Spinal cord (tissue), 10 donors: Measurements from ENCODE around the gene SIGLEC11. TPM values are rescaled to one million over a fixed set of nuclear protein-coding genes. Genes with fewer than 3 reads are reported as not detected.
A peak's percentile ranks its signal among the peaks of the same experiment; 100 is the strongest.

Source experiments
- DNase-seq, 6 donors: peaks; one replicate each; pipeline versions ENCODE4 v3.0.0 to v3.0.0-alpha.2; 2013 to 2015; ENCODE audit warnings: low spot score in 6 of 6, low read depth in 4 of 6
- H3K27ac ChIP-seq: one replicate; pipeline ENCODE4 v1.5.1; 2013; ENCODE audit warnings: low read depth, low read length, control low read depth
- H3K27me3 ChIP-seq: one replicate; pipeline ENCODE4 v1.6.1; 2013; ENCODE audit warnings: low read length; ENCODE audit not compliant: control insufficient read depth, insufficient read depth
- H3K36me3 ChIP-seq: one replicate; pipeline ENCODE4 v1.6.1; 2013; ENCODE audit warnings: low read length; ENCODE audit not compliant: control insufficient read depth, insufficient read depth
- H3K4me1 ChIP-seq: one replicate; pipeline ENCODE4 v1.6.1; 2013; ENCODE audit warnings: low read length; ENCODE audit not compliant: control insufficient read depth, insufficient read depth
- H3K4me3 ChIP-seq: one replicate; pipeline ENCODE4 v1.5.1; 2013; ENCODE audit warnings: low read depth, low read length, control low read depth
- H3K9me3 ChIP-seq: one replicate; pipeline ENCODE4 v1.6.1; 2013; ENCODE audit warnings: low read length; ENCODE audit not compliant: control insufficient read depth, insufficient read depth
- WGBS: methylation state at CpG from one replicate; pipeline ENCODE4 v1.1.5; 2013; ENCODE audit warnings: missing lambda C conversion rate; ENCODE audit not compliant: insufficient coverage; 5-methylcytosine and 5-hydroxymethylcytosine counted together
- polyA plus RNA-seq, 2 donors: library from polyadenylated mRNA; unstranded; fragments of 120-200 nt; gene quantifications; one replicate each; pipeline ENCODE4 v1.2.1, GENCODE V29; 2013; ENCODE audit not compliant: insufficient read length in 2 of 2
- total RNA-seq, 2 donors: library from RNA; depleted of rRNA in 1 of 2; stranded (reverse); fragments of 120-200 nt in 1 of 2; fragments of >200 nt in 1 of 2; gene quantifications; one replicate each; pipeline versions ENCODE4 v1.2.3 to v1.2.4, GENCODE V29; 2013 to 2014
- donor health status: healthy.

SIGLEC11 gene
- total and polyA plus RNA-seq, 4 donors = 0.52 to 1.7 (median 0.86) TPM

DNA sequence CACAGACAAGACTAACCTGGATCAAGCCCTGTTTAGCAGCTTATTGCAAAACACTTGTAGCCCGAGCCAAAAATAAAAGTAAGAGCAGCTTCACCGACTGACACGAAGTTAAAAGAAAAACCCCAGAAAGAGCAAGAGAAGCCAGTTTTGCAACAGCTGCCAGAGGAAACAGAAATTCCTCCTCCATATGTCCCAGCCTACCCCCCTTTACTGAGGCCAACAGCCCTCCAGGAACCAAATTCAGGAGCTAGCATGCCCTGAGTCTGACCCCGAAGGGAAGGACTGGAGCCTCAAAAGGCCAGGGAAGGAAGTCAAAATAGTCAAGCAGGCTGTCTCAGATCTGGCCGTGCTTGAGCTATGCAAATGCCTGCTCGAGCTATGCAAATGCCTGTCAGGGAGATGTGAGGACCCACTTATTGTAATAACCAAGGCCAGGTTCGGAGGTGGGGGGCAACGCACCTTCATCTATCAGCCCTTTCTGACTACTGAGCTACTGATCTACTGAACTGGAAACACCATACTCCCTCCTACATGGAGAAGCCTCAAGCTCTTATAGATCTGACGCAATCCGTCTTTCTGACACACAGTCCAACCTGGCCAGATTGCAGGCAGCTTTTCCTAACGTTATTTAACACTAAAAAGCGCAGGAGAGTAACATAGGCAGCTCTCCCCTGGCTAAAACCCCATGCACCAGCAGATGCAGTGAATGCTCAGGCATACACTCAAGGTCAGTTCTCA lies 6.7 kb downstream of the SIGLEC11 start:
- Histone ChIP-seq H3K27ac (peak overlapping the region; percentile 52), H3K36me3 (no peaks in the 10 kb centered on the region), H3K4me1 (peaks cover 17% of the 10 kb centered on the region), H3K4me3 (no peak overlapping the region), H3K9me3 (no peaks in the 10 kb centered on the region), H3K27me3 (no peaks in the 10 kb centered on the region)
- WGBS = 46% methylated on average over 12 of the region's 12 CpGs
- peak in 2 of 6 donors; percentile 9 to 43 for DNase-seq

- H3K27me3 ChIP-seq = no peaks in the 10 kb centered on the region
- 59% methylated on average over 2 of the region's 7 CpGs for WGBS
- H3K9me3 ChIP-seq = no peaks in the 10 kb centered on the region
- no peak overlapping the region for H3K4me3 ChIP-seq
- peak overlapping the region; percentile 27 for H3K27ac ChIP-seq
- H3K36me3 ChIP-seq = no peaks in the 10 kb centered on the region
- no peak for DNase-seq
- peaks cover 17% of the 10 kb centered on the region for H3K4me1 ChIP-seq
Observed at GRCh38 chr19:49953416-49953815, 7.6 kb downstream of the SIGLEC11 start.

- H3K9me3 ChIP-seq = no peaks in the 10 kb centered on the region
- no peaks in the 10 kb centered on the region for H3K36me3 ChIP-seq
- peak overlapping the region; percentile 27 for H3K27ac ChIP-seq
- H3K4me1 ChIP-seq = peaks cover 17% of the 10 kb centered on the region
- 72% methylated on average over 13 of the region's 13 CpGs for WGBS
- H3K27me3 ChIP-seq = no peaks in the 10 kb centered on the region
- H3K4me3 ChIP-seq = no peak overlapping the region
- DNase-seq = no peak
Observed at GRCh38 chr19:49952906-49953305, 8.1 kb downstream of the SIGLEC11 start.

- Histone ChIP-seq H3K27ac (no peak overlapping the region), H3K27me3 (no peaks in the 10 kb centered on the region), H3K4me3 (no peak overlapping the region), H3K9me3 (no peaks in the 10 kb centered on the region), H3K36me3 (no peaks in the 10 kb centered on the region), H3K4me1 (peaks cover 17% of the 10 kb centered on the region)
- no peak for DNase-seq
Observed at GRCh38 chr19:49952479-49952836, 8.5 kb downstream of the SIGLEC11 start.

DNA sequence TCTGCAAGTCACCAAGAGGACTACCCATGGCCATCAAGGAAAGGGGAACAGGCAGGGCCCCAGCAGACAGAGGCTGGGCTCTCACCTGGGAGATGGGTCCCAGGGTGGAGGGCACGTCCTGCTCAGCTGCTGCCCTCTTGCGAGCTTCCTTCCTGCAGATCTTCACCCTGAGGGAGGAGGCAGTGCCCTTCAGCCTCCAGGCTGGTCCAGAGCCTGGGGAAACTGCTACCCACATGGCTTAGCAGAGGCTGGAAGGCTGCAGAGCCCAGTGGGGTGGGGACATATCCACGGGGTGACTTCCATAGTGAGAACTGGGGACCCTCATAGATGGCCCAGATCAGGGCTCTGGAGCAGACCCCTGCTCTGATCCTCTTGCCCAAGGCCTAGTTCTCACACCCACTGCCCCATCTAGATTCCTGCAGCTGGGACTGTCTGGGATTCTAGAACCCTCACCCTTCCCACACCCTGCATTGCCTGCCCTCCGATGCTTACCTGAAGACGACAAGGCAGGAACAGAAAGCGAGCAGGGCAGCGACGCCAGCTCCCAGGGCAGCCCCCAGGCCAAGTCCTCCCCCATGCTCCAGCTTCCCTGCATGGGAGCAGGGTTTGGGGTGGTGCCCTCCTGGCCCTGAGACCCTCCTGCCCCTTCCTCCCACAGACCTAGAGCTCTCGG lies 9.0 kb downstream of the SIGLEC11 start:
- DNase-seq = no peak
- Histone ChIP-seq H3K9me3 (no peaks in the 10 kb centered on the region), H3K4me3 (no peak overlapping the region), H3K4me1 (peaks cover 17% of the 10 kb centered on the region), H3K27me3 (no peaks in the 10 kb centered on the region), H3K36me3 (no peaks in the 10 kb centered on the region), H3K27ac (no peak overlapping the region)
- WGBS = 86% methylated on average over 8 of the region's 9 CpGs

- peaks cover 17% of the 10 kb centered on the region for H3K4me1 ChIP-seq
- H3K9me3 ChIP-seq = no peaks in the 10 kb centered on the region
- WGBS = 82% methylated on average over 13 of the region's 13 CpGs
- DNase-seq = no peak
- H3K27ac ChIP-seq = no peak overlapping the region
- H3K4me3 ChIP-seq = no peak overlapping the region
- no peaks in the 10 kb centered on the region for H3K36me3 ChIP-seq
- H3K27me3 ChIP-seq = no peaks in the 10 kb centered on the region
Observed at GRCh38 chr19:49950956-49951526, 9.9 kb downstream of the SIGLEC11 start.

DNA sequence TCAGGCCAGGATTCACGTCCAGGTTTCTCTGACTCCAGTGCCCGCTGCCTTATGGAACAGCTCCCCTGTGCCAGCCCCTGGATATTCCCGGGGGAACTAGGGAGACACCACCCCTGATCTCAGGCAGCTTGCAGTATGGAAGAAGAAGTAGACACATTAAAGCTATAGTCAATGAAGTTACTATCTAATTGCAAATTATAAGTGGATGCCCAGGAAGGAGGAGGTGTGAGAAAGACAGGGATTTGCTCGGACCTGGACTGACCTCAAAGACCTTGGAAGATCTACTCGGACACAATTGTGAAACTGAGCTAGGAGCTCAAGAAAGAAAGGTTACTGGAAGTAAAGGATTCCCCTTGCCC lies 10.4 kb downstream of the SIGLEC11 start:
- no peak overlapping the region for H3K27ac ChIP-seq
- H3K9me3 ChIP-seq = no peaks in the 10 kb centered on the region
- no peaks in the 10 kb centered on the region for H3K36me3 ChIP-seq
- no peak overlapping the region for H3K4me3 ChIP-seq
- peaks cover 17% of the 10 kb centered on the region for H3K4me1 ChIP-seq
- 81% methylated on average over 2 of the region's 5 CpGs for WGBS
- no peaks in the 10 kb centered on the region for H3K27me3 ChIP-seq
- no peak for DNase-seq

DNA sequence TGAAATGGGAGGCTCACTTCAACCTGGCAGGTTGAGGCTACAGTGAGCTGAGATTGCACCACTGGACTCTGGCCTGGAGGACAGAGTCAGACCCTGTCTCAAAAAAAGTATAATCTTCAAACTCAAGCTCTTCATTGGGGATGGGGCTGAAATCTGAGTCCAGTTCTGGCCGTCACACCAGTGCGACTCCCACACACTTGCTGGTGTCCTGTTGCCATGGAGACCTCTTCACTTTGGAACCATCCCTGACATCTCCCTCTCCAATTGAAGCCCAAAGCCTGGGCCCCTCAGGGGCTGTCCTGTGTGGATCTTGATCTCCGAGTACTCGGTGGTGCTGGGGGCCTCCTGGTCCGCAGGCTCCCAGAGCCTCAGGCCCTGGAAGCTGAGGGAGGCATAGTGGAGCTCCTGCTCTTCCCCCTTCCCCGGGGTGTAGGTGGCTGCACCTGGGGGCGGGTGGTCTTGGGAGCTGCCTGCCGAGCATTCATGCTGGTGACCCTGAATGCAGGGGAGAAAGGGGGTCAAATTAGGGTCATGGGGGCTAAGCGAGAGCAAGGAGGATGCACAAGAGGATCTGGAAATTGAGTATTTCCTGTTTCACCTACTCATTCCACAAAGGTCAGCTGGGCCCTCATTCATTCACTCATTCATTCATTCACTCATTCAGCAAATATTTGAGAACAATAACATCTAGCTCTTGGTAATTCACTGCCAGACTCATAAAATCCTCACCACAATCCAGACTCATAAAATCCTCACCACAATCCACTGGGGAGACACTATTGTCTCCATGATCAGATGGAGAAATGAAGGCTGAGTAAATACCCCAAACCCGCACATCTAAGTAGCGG lies 11.0 kb downstream of the SIGLEC11 start:
- H3K27ac ChIP-seq = no peak overlapping the region
- H3K9me3 ChIP-seq = no peaks in the 10 kb centered on the region
- H3K36me3 ChIP-seq = no peaks in the 10 kb centered on the region
- DNase-seq = no peak
- WGBS = 17% methylated on average over 5 of the region's 11 CpGs
- H3K27me3 ChIP-seq = no peaks in the 10 kb centered on the region
- H3K4me3 ChIP-seq = no peak overlapping the region
- H3K4me1 ChIP-seq = peaks cover 12% of the 10 kb centered on the region

DNA sequence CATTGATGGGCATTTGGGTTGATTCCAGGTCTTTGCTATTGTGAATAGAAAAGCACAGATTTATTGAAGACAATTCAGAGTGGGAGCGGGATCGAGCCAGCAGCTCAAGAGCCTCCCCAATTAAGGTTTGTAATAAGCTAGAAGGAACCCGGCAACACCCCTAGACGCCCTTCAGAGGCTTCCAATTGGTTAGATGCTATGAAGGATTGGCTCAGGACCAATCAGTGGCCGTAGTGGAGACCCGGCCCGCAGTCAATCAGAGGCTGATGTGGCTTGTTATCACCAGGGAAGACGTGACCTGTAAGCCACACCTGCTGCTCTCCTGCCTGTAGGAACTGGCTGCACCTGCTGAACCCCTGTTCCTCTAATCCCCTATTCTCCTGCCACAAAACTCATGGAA lies 14.6 kb downstream of the SIGLEC11 start:
- 88% methylated on average over 7 of the region's 8 CpGs for WGBS
- no peaks in the 10 kb centered on the region for H3K9me3 ChIP-seq
- H3K4me3 ChIP-seq = no peak overlapping the region
- DNase-seq = no peak
- H3K27me3 ChIP-seq = no peaks in the 10 kb centered on the region
- no peaks in the 10 kb centered on the region for H3K4me1 ChIP-seq
- H3K36me3 ChIP-seq = no peaks in the 10 kb centered on the region
- no peak overlapping the region for H3K27ac ChIP-seq
